Stimulated activated memory B cell treated with anti-CD40 and anti-IgM and Interleukin-4, amounts not matched to agents 10 μg/mL and 1 μg/mL and 100 μg/mL, for 72 hours (primary cell): ENCODE results near the gene ALG12.

Experiments
- ATAC-seq: fragments of 150-1000 bp; cut with Tn5 transposase; 2 replicates; pipeline ENCODE4 v1.10.0; 2021
- H3K27ac Mint-ChIP-seq: one replicate; pipeline ENCODE4 v1.8.0; 2022; ENCODE audit warnings: mild to moderate bottlenecking, mixed read lengths
- H3K27me3 Mint-ChIP-seq: one replicate; pipeline ENCODE4 v1.8.0; 2022; ENCODE audit warnings: mixed read lengths
- H3K36me3 Mint-ChIP-seq: one replicate; pipeline ENCODE4 v1.8.0; 2022; ENCODE audit warnings: mixed read lengths
- H3K4me1 Mint-ChIP-seq: one replicate; pipeline ENCODE4 v1.8.0; 2022; ENCODE audit warnings: mixed read lengths
- H3K4me3 Mint-ChIP-seq: one replicate; pipeline ENCODE4 v1.8.0; 2022; ENCODE audit warnings: mild to moderate bottlenecking, moderate library complexity, mixed read lengths
- H3K9me3 Mint-ChIP-seq: one replicate; pipeline ENCODE4 v1.8.0; 2022; ENCODE audit warnings: mixed read lengths

The ALG12 gene

GRCh38 chr22:49903322-49904039 is 14.8 kb downstream of the ALG12 start:
- Mint-ChIP-seq H3K4me1 (peaks cover 10% of the 10 kb centered on the region), H3K36me3 (peaks cover 68% of the 10 kb centered on the region), H3K9me3 (peaks cover 4% of the 10 kb centered on the region), H3K27ac (no peak overlapping the region), H3K27me3 (no peaks in the 10 kb centered on the region), H3K4me3 (no peak overlapping the region)
- ATAC-seq: no peak

- no peak for ATAC-seq
- Mint-ChIP-seq H3K4me1 (no peaks in the 10 kb centered on the region), H3K36me3 (peaks cover 67% of the 10 kb centered on the region), H3K9me3 (peaks cover 4% of the 10 kb centered on the region), H3K27me3 (no peaks in the 10 kb centered on the region), H3K4me3 (no peak overlapping the region), H3K27ac (no peak overlapping the region)
Measured at GRCh38 chr22:49901457-49901856, 16.8 kb downstream of the ALG12 start.

- H3K4me3 Mint-ChIP-seq: no peak overlapping the region
- H3K36me3 Mint-ChIP-seq: peaks cover 61% of the 10 kb centered on the region
- no peaks in the 10 kb centered on the region for H3K4me1 Mint-ChIP-seq
- ATAC-seq: no peak
- H3K27ac Mint-ChIP-seq: no peak overlapping the region
- no peaks in the 10 kb centered on the region for H3K27me3 Mint-ChIP-seq
- H3K9me3 Mint-ChIP-seq: peaks cover 4% of the 10 kb centered on the region
Measured at GRCh38 chr22:49900441-49901230, 17.6 kb downstream of the ALG12 start.

- Mint-ChIP-seq H3K36me3 (peaks cover 60% of the 10 kb centered on the region), H3K4me3 (no peak overlapping the region)
Measured at GRCh38 chr22:49899530-49899929, 18.7 kb downstream of the ALG12 start.

GRCh38 chr22:49897015-49897684 is 21.1 kb downstream of the ALG12 start:
- H3K4me1 Mint-ChIP-seq: peaks cover 6% of the 10 kb centered on the region
- peaks cover 64% of the 10 kb centered on the region for H3K36me3 Mint-ChIP-seq
- H3K9me3 Mint-ChIP-seq: peaks cover 11% of the 10 kb centered on the region
- H3K27me3 Mint-ChIP-seq: no peaks in the 10 kb centered on the region
- ATAC-seq: no peak
- H3K27ac Mint-ChIP-seq: no peak overlapping the region
- H3K4me3 Mint-ChIP-seq: no peak overlapping the region

More at GRCh38 chr22:49899530-49899929, 18.7 kb downstream of the ALG12 start:
- ATAC-seq: no peak
- Mint-ChIP-seq H3K9me3 (peaks cover 6% of the 10 kb centered on the region), H3K4me1 (peaks cover 2% of the 10 kb centered on the region), H3K27ac (no peak overlapping the region), H3K27me3 (no peaks in the 10 kb centered on the region)

- H3K4me1 Mint-ChIP-seq: peaks cover 6% of the 10 kb centered on the region
- no peak for ATAC-seq
- H3K27ac Mint-ChIP-seq: no peak overlapping the region
- H3K27me3 Mint-ChIP-seq: no peaks in the 10 kb centered on the region
- H3K9me3 Mint-ChIP-seq: peaks cover 6% of the 10 kb centered on the region
- no peak overlapping the region for H3K4me3 Mint-ChIP-seq
- H3K36me3 Mint-ChIP-seq: peaks cover 64% of the 10 kb centered on the region
Measured at GRCh38 chr22:49896201-49896600, 22.0 kb downstream of the ALG12 start.

- Mint-ChIP-seq H3K4me1 (peaks cover 6% of the 10 kb centered on the region), H3K27me3 (no peaks in the 10 kb centered on the region), H3K9me3 (peaks cover 6% of the 10 kb centered on the region), H3K36me3 (peaks cover 63% of the 10 kb centered on the region), H3K4me3 (no peak overlapping the region), H3K27ac (no peak overlapping the region)
- ATAC-seq: no peak
Measured at GRCh38 chr22:49894322-49895054, 23.8 kb downstream of the ALG12 start.

- Mint-ChIP-seq H3K27me3 (no peaks in the 10 kb centered on the region), H3K4me1 (peaks cover 6% of the 10 kb centered on the region), H3K4me3 (no peak overlapping the region), H3K27ac (no peak overlapping the region), H3K9me3 (peaks cover 6% of the 10 kb centered on the region), H3K36me3 (peaks cover 66% of the 10 kb centered on the region)
- no peak for ATAC-seq
Measured at GRCh38 chr22:49893025-49893424, 25.2 kb downstream of the ALG12 start.

GRCh38 chr22:49892226-49892899 is 25.9 kb downstream of the ALG12 start:
- peaks cover 70% of the 10 kb centered on the region for H3K36me3 Mint-ChIP-seq
- no peak for ATAC-seq
- H3K27ac Mint-ChIP-seq: no peak overlapping the region
- H3K27me3 Mint-ChIP-seq: no peaks in the 10 kb centered on the region
- H3K4me1 Mint-ChIP-seq: peaks cover 6% of the 10 kb centered on the region
- H3K9me3 Mint-ChIP-seq: peaks cover 6% of the 10 kb centered on the region
- H3K4me3 Mint-ChIP-seq: no peak overlapping the region

- ATAC-seq: no peak
- Mint-ChIP-seq H3K9me3 (no peaks in the 10 kb centered on the region), H3K36me3 (peaks cover 87% of the 10 kb centered on the region)
Measured at GRCh38 chr22:49889071-49889470, 29.2 kb downstream of the ALG12 start.

GRCh38 chr22:49887702-49888101 is 30.5 kb downstream of the ALG12 start:
- Mint-ChIP-seq H3K27ac (no peak overlapping the region), H3K4me3 (no peak overlapping the region), H3K9me3 (no peaks in the 10 kb centered on the region), H3K36me3 (peaks cover 87% of the 10 kb centered on the region), H3K4me1 (peaks cover 5% of the 10 kb centered on the region), H3K27me3 (no peaks in the 10 kb centered on the region)
- no peak for ATAC-seq

More at GRCh38 chr22:49889071-49889470, 29.2 kb downstream of the ALG12 start:
- H3K27me3 Mint-ChIP-seq: no peaks in the 10 kb centered on the region
- H3K4me1 Mint-ChIP-seq: no peaks in the 10 kb centered on the region
- no peak overlapping the region for H3K27ac Mint-ChIP-seq
- no peak overlapping the region for H3K4me3 Mint-ChIP-seq

- Mint-ChIP-seq H3K36me3 (peaks cover 90% of the 10 kb centered on the region), H3K27me3 (no peaks in the 10 kb centered on the region), H3K4me1 (peaks cover 11% of the 10 kb centered on the region), H3K27ac (no peak overlapping the region), H3K9me3 (no peaks in the 10 kb centered on the region), H3K4me3 (no peak overlapping the region)
- no peak for ATAC-seq
Measured at GRCh38 chr22:49887064-49887451, 31.2 kb downstream of the ALG12 start.

- Mint-ChIP-seq H3K4me1 (peaks cover 17% of the 10 kb centered on the region), H3K4me3 (no peak overlapping the region), H3K36me3 (peaks cover 85% of the 10 kb centered on the region), H3K27ac (no peak overlapping the region), H3K27me3 (no peaks in the 10 kb centered on the region), H3K9me3 (no peaks in the 10 kb centered on the region)
- no peak for ATAC-seq
Measured at GRCh38 chr22:49886346-49887063, 31.7 kb downstream of the ALG12 start.

- H3K4me1 Mint-ChIP-seq: peaks cover 20% of the 10 kb centered on the region
- no peaks in the 10 kb centered on the region for H3K9me3 Mint-ChIP-seq
- no peak for ATAC-seq
- H3K27me3 Mint-ChIP-seq: no peaks in the 10 kb centered on the region
- H3K27ac Mint-ChIP-seq: no peak overlapping the region
- no peak overlapping the region for H3K4me3 Mint-ChIP-seq
- H3K36me3 Mint-ChIP-seq: peaks cover 80% of the 10 kb centered on the region
Measured at GRCh38 chr22:49885881-49886280, 32.4 kb downstream of the ALG12 start.
